T-helper 17 cell (primary cell): Measurements from ENCODE around the gene SH3RF3. TPM values are rescaled to one million over a fixed set of nuclear protein-coding genes. Genes with fewer than 3 reads are reported as not detected.

ENCODE experiments used
- ATAC-seq: fragments of 150-1000 bp; cut with Tn5 transposase; 2 replicates; pipeline ENCODE4 v1.10.0; 2021; ENCODE audit warnings: mild to moderate bottlenecking, moderate library complexity
- DNase-seq, 3 donors: peaks; one replicate each; pipeline versions ENCODE4 v3.0.0 to v3.0.0-alpha.2; 2020 to 2021
- H3K9me3 ChIP-seq: one replicate; pipeline ENCODE4 v1.7.0; 2013; ENCODE audit warnings: low read length, mild to moderate bottlenecking; ENCODE audit not compliant: control insufficient read depth, poor library complexity, severe bottlenecking
- H3K27ac Mint-ChIP-seq: one replicate; pipeline ENCODE4 v1.8.0; 2022; ENCODE audit warnings: mild to moderate bottlenecking, moderate library complexity, mixed read lengths
- H3K27me3 Mint-ChIP-seq: one replicate; pipeline ENCODE4 v1.8.0; 2022; ENCODE audit warnings: mixed read lengths
- H3K36me3 Mint-ChIP-seq: one replicate; pipeline ENCODE4 v1.8.0; 2022; ENCODE audit warnings: low read depth, mixed read lengths
- H3K4me1 Mint-ChIP-seq: one replicate; pipeline ENCODE4 v1.8.0; 2022; ENCODE audit warnings: mild to moderate bottlenecking, mixed read lengths
- H3K4me3 Mint-ChIP-seq: one replicate; pipeline ENCODE4 v1.8.0; 2022; ENCODE audit warnings: mild to moderate bottlenecking, moderate library complexity, mixed read lengths
- total RNA-seq, 4 donors: library from RNA in 2 of 4; stranded (reverse) in 2 of 4; gene quantifications; one replicate each; pipeline ENCODE4 v1.2.3 and lab custom pipeline; 2022 to 2026

The SH3RF3 gene
- total RNA-seq, 2 donors from 2014 or later, result 0.16 to 0.27 TPM

DNA sequence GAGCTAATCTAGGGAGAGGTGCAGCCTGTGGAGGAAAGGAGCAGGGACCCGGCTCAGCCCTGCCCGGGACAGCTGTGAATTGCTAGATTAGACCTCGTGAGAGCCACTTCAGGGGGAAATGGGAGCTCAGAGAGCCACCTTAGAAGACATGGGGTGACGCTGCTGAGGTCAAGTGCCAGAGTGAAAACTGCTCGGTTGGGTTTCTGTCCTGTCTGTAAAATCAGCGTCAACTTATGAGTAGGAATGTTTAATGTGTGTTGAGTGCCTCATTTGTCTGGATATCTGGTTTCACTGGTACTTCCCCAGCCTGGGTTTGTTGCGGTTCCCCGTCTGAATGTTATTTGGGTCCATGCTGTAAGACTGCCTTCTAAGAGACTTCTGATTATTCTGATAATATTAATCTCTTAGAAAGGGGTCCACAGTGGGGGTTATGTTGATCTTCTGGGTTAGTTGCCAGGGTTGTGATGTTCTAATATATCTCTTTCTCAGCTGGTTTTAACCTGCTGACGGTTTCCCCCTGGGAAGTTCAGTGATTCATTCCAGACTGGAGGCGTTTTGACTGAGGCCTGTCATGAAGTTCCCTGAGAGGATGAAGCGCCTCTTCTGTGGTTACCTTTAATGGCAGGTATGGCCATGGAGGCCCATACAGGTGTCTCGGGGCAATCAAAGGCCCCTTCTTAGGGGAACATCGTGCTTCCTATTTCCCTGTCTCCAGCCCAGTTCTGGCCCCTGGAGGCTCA, 175.9 kb downstream of the SH3RF3 start:
- ATAC-seq (no peak), DNase-seq (no peak)
- no peaks in the 10 kb centered on the region for H3K9me3 ChIP-seq
- Mint-ChIP-seq H3K4me1 (peaks cover 3% of the 10 kb centered on the region), H3K27me3 (peaks cover 27% of the 10 kb centered on the region), H3K4me3 (no peak overlapping the region), H3K27ac (no peak overlapping the region), H3K36me3 (no peaks in the 10 kb centered on the region)

DNA sequence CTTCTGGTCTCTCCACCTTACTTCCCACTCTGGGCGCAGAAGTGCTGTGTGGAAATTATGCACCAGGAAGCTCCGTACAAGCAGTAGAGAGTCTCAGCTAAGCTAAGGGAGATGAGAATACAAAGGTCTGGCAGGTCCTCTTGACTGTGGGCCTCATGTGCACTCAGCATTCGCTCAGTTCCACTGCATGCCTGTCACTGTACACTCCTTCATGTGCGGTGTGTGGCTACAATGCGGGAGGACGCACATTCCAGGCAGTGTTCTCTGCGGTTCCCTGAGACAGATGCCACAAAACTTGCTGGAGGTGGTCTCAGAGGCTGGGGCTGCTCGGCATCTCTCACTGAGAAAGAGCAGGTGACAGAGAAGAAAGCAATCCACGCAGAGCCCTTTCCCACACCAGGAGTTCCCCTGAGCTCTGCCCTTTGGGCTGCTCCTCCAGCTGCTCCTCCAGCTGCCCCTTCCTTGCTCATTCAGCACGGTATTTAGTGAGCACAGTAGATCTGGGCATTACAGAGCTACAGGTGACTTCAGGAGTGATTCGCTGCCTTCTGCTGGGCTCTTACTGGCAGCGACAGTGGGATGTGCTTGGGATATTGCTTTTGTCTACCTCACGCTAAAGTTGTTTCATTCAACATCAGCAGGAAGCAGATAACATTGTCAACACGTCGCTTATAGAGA, 176.6 kb downstream of the SH3RF3 start:
- H3K9me3 ChIP-seq, result no peaks in the 10 kb centered on the region
- no peak overlapping the region for H3K27ac Mint-ChIP-seq
- no peak overlapping the region for H3K4me3 Mint-ChIP-seq
- no peaks in the 10 kb centered on the region for H3K36me3 Mint-ChIP-seq
- DNase-seq (no peak), ATAC-seq (no peak)
- peaks cover 27% of the 10 kb centered on the region for H3K27me3 Mint-ChIP-seq
- peaks cover 3% of the 10 kb centered on the region for H3K4me1 Mint-ChIP-seq

DNA sequence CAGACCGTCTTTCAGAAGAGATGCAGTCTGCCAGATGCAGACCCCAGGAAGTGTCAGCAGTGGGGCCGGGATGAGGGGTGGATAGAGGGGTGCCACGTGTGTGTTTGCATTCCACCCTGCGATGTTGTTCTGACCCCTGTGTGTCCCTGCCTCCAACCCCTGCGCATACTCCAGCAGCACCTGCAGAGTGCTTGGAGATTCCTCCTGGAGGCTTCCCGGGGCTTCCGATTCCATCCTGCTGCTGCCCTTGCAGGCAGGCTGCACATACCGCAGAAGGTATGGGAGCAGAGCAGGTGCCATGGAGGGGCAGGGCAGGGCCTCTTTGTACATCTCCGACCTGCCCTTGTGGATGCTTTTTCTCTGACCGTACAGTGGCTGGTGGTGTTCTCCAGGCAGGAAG, 177.2 kb downstream of the SH3RF3 start:
- peaks cover 27% of the 10 kb centered on the region for H3K27me3 Mint-ChIP-seq
- DNase-seq (no peak), ATAC-seq (no peak)
- no peaks in the 10 kb centered on the region for H3K9me3 ChIP-seq
- peaks cover 3% of the 10 kb centered on the region for H3K4me1 Mint-ChIP-seq
- no peak overlapping the region for H3K4me3 Mint-ChIP-seq
- H3K27ac Mint-ChIP-seq, result no peak overlapping the region
- H3K36me3 Mint-ChIP-seq, result no peaks in the 10 kb centered on the region

DNA sequence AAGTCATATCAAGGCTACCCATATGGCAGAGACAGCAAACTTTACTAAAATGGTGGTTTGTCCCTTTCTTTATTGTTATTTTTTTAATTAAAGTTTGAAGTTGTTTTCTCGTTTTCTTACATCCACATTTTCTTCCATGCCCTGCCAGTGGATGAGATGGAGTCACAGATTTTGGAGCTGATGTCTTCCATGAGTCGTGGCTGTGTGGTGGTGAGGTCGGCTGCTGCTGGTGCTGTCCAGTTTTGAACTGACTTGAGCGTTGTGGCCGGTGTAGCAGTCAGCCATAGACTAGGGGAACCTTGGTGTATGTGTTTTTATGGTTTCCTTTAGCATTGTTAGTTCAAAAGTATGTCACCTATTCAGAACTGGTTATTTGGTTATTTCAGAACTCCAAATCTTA, 182.8 kb downstream of the SH3RF3 start:
- Mint-ChIP-seq H3K27ac (no peak overlapping the region), H3K36me3 (no peaks in the 10 kb centered on the region), H3K27me3 (peaks cover 23% of the 10 kb centered on the region), H3K4me1 (no peaks in the 10 kb centered on the region), H3K4me3 (no peak overlapping the region)
- DNase-seq (no peak), ATAC-seq (no peak)
- H3K9me3 ChIP-seq, result no peaks in the 10 kb centered on the region

DNA sequence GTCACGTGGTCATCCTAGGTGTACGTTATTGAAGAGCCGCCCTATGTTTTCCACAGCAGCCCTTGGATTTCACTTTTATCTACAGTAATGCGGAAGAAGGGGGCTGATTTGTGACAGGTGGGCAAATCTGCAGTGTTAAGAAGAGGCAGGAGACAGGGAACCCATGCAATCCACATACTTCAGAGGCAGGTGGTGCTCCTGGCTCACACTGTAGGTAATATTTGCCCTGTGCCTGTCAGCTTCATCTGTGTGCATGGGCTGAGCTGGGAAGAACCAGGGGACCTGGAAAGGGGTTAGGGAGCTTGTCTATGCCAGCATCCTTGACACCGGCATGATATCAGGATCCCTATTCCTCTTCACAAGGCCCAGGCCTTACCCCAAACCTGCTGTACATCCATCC, 183.9 kb downstream of the SH3RF3 start:
- Mint-ChIP-seq H3K4me3 (no peak overlapping the region), H3K27me3 (peaks cover 31% of the 10 kb centered on the region), H3K27ac (no peak overlapping the region), H3K4me1 (no peaks in the 10 kb centered on the region), H3K36me3 (no peaks in the 10 kb centered on the region)
- ATAC-seq (no peak), DNase-seq (no peak)
- H3K9me3 ChIP-seq, result no peaks in the 10 kb centered on the region

DNA sequence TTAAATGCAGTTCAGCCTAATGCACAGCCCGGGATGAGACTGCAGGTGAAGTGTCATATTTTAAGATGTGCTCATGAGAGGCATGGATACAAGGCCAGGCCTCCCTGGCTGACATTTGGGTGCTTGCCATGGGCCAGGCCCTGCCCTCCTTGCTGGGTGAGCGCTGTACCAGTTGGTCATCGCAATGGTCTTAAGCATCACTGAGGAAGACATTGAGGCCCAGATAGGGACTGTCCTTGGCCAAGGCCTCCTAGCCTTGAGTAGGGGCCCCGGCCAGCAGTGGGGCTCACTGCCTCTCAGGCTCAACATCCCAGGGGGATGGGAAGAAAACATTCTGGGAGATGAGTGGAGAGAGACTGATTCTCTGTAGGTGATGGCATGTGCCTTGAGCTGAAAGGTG, 184.3 kb downstream of the SH3RF3 start:
- ATAC-seq, result no peak
- H3K27ac Mint-ChIP-seq, result no peak overlapping the region
- no peaks in the 10 kb centered on the region for H3K4me1 Mint-ChIP-seq
- no peak for DNase-seq
- H3K4me3 Mint-ChIP-seq, result no peak overlapping the region
- peaks cover 35% of the 10 kb centered on the region for H3K27me3 Mint-ChIP-seq
- H3K36me3 Mint-ChIP-seq, result no peaks in the 10 kb centered on the region
- no peaks in the 10 kb centered on the region for H3K9me3 ChIP-seq

DNA sequence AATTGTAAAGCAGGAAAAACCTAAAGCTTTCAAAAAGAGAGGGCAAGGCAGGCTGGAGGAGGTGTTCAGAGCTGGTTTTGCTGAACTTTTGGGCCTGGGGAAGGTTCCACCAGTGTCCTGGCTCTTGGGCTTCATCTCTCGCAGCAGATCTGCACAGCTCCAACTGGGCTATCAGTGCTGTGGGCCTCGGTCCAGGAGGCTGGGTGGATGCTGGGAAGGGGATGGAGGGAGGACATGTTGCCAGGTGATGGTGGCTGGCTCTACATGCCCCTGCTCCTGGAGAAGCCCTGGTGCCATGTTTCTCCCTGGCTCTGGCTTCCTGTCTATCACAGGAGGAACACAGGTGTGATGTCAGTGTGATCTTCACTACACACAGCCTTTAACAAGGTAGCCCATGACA, 187.1 kb downstream of the SH3RF3 start:
- no peak for DNase-seq
- no peak for ATAC-seq
- H3K9me3 ChIP-seq, result no peaks in the 10 kb centered on the region
- Mint-ChIP-seq H3K27me3 (peaks cover 57% of the 10 kb centered on the region), H3K4me3 (no peak overlapping the region), H3K4me1 (peaks cover 12% of the 10 kb centered on the region), H3K27ac (no peak overlapping the region), H3K36me3 (no peaks in the 10 kb centered on the region)

DNA sequence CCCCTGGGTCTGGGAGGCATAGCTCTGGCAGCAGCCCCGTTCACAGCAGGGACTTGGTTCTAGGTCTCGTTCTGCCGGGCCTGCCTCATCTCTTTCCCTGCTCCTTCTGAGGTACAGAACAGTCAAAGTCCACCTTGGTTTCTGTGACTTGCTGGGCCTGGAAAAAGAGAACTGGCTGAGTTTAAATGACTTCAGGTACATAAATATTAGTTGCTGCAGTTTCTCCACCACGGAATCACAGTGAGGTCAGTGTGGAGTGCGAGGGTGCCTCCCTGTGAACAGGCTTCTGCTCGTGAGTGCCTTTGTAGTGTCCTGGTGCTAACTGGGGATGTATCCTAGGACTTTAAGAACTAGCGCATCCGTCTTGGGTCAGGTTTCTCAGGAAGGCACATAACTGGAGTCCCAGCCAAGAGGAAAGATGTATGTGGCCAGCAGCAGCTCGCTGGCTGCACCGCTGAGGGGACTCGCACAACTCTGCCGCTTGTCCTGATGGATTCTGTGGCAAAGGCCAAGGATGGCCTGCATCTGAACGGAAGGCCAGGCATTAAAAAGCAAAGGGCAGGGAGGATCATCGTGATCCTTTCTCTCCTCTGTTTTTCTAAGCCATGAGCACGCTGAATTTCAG, 188.6 kb downstream of the SH3RF3 start:
- H3K36me3 Mint-ChIP-seq, result no peaks in the 10 kb centered on the region
- H3K27ac Mint-ChIP-seq, result no peak overlapping the region

DNA sequence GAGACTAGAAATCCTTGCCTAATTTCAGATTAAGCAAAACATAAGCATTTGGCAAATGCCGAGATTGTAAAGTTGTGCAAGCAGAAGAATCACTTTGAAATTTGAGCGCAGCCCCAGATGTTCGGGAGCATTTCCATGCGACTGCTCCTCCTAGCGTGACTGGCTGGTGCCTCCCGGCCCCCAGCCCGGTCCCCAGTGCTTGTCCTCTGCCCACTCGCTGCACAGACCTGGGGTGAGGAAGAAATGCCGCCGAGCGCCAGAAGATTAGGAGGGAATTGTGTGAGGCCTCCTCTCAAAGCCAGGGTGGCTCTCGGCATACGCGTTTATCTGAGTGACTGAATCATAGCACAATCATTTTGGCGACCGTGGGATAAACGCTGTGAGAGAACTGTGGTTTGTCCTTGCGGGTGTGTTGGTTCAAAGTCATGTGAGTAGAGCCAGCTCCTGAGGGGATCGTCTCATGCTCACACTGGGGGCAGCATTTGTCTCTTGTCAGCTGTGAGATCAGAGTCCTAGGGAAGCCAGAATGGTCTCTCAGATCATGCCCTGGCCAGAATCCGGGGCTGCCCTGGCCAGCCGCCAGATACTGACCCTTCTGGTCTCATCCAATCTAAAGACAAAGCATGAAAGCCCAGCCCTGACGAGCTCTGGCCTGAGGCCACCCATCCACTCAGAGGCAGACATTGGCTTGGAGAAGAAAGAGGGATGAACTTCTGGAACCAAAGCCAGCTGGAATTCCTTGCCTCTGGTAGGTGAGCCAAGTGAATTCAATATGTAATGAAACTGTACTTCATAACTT, 189.3 kb downstream of the SH3RF3 start:
- Mint-ChIP-seq H3K4me1 (peaks cover 12% of the 10 kb centered on the region), H3K4me3 (no peak overlapping the region), H3K27ac (no peak overlapping the region), H3K36me3 (no peaks in the 10 kb centered on the region), H3K27me3 (peaks cover 65% of the 10 kb centered on the region)
- no peak for DNase-seq
- no peak for ATAC-seq
- H3K9me3 ChIP-seq, result no peaks in the 10 kb centered on the region

More for the DNA sequence above, 188.6 kb downstream of the SH3RF3 start:
- DNase-seq (no peak), ATAC-seq (no peak)
- H3K27me3 Mint-ChIP-seq, result peaks cover 67% of the 10 kb centered on the region
- no peak overlapping the region for H3K4me3 Mint-ChIP-seq
- H3K4me1 Mint-ChIP-seq, result peaks cover 12% of the 10 kb centered on the region
- no peaks in the 10 kb centered on the region for H3K9me3 ChIP-seq

DNA sequence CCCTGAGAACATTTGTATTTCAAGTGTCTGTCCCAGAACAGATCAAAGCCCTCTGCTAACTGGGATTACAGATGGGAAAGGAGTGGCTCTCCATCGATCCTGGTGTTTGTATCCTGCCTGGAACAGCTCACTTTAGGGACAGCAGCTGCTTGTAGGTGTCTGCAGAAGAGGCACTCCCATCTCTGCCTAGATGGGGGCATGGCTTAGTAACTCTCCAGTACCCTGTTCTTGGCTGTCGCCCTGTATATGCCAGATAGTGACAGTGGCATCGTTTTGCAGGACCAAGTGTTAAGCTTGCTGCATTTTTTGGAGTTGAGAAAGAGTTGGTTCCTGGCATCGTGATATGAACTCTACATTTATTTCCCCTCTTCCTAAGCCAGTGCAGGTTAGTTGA, 189.9 kb downstream of the SH3RF3 start:
- peaks cover 12% of the 10 kb centered on the region for H3K4me1 Mint-ChIP-seq
- peaks cover 60% of the 10 kb centered on the region for H3K27me3 Mint-ChIP-seq
- ATAC-seq, result no peak
- H3K4me3 Mint-ChIP-seq, result no peak overlapping the region
- H3K36me3 Mint-ChIP-seq, result no peaks in the 10 kb centered on the region
- no peak overlapping the region for H3K27ac Mint-ChIP-seq
- no peak for DNase-seq
- no peaks in the 10 kb centered on the region for H3K9me3 ChIP-seq

DNA sequence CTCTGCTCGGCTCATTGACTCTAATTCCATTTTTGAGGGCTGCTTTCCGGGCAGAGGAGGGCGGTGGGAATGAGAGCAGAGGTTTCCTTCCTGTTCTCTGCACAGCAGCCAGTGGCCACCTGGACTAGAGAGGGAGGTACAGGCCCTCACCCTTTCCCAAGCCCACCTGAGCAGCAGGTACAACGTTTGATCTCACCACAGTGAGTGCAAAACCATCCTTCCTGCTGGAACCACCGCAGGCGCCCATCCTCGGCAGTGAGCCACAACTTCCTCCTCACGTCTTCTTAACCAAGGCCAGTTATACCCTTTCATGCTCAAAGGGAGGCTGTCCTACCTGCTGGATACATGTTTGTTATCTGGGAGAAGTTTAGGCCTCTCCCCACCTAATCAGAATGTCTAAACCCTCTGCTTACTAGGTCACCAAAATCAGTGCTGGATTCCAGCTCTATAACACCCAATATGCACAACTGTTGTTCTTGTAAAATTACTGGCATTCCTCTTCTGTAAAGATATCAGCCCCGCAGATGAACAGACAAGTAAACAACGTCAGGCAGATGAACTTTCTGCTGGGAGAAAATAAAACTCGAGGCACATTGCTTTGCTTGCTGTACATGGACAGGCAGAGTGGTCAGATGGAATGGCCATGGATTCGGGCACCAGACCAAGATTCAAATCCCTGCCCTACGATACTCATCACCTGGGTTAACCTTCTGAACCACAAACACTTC, 191.4 kb downstream of the SH3RF3 start:
- H3K27ac Mint-ChIP-seq, result no peak overlapping the region
- no peak for DNase-seq
- H3K27me3 Mint-ChIP-seq, result peaks cover 60% of the 10 kb centered on the region
- no peaks in the 10 kb centered on the region for H3K9me3 ChIP-seq
- ATAC-seq, result no peak
- peaks cover 12% of the 10 kb centered on the region for H3K4me1 Mint-ChIP-seq
- H3K4me3 Mint-ChIP-seq, result peak overlapping the region; percentile 28
- no peaks in the 10 kb centered on the region for H3K36me3 Mint-ChIP-seq

DNA sequence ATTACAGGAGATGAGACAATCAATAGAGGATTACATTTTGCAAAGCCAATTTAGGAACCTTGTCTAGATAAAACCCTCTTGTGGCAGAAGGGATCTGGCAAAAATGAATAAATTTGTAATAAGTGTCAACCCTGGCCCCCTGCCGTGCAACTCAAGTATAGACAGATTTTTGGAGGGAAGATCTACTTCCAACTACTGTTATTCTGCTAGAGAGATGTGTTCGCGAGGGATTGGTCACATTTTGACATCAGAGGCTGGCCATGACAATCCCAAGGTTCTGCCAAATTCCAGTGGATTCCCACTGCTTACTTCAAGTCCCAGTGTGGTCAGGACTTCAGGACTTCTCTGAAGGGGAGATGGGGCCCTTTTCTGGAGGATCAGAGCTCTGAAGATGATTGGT, 192.6 kb downstream of the SH3RF3 start:
- peaks cover 12% of the 10 kb centered on the region for H3K4me1 Mint-ChIP-seq
- no peak for DNase-seq
- peaks cover 2% of the 10 kb centered on the region for H3K36me3 Mint-ChIP-seq
- no peak for ATAC-seq
- H3K9me3 ChIP-seq, result no peaks in the 10 kb centered on the region
- no peak overlapping the region for H3K4me3 Mint-ChIP-seq
- no peak overlapping the region for H3K27ac Mint-ChIP-seq
- H3K27me3 Mint-ChIP-seq, result peaks cover 49% of the 10 kb centered on the region
